Breast epithelium (tissue), 4 donors: ENCODE measurements around the gene BCL7A. TPM values are rescaled to one million over a fixed set of nuclear protein-coding genes. Genes with fewer than 3 reads are reported as not detected.
A peak's percentile ranks its signal among the peaks of the same experiment; 100 is the strongest.

Source experiments
- DNase-seq, 2 donors: peaks; one replicate each; pipeline ENCODE4 v3.0.0-alpha.2; 2019; ENCODE audit warnings: low spot score in 2 of 2
- H3K27ac ChIP-seq, 2 donors: fragments of 200-600 bp; sonication (generic) in 1 of 2; one replicate each; pipeline ENCODE4 v1.5.1; 2016 to 2019; ENCODE audit warnings: mild to moderate bottlenecking in 1 of 2
- H3K27me3 ChIP-seq, 2 donors: fragments of 200-600 bp; sonication (generic) in 1 of 2; one replicate each; pipeline versions ENCODE4 v1.5.1 to v1.6.0; 2017 to 2019; ENCODE audit warnings: control low read depth in 1 of 2, mild to moderate bottlenecking in 1 of 2
- H3K36me3 ChIP-seq: fragments of 200-600 bp; one replicate; pipeline ENCODE4 v1.5.1; 2019
- H3K4me1 ChIP-seq, 2 donors: fragments of 200-600 bp; sonication (generic); one replicate each; pipeline ENCODE4 v1.5.1; 2016 to 2019; ENCODE audit warnings: control low read depth in 1 of 2
- H3K4me3 ChIP-seq, 3 donors: fragments of 200-600 bp; sonication (generic); 1 replicate in 2 of 3; 2 replicates in 1 of 3; pipeline ENCODE4 v1.5.1; 2016 to 2019; ENCODE audit warnings: mild to moderate bottlenecking in 3 of 3, moderate library complexity in 2 of 3
- H3K9me3 ChIP-seq, 2 donors: fragments of 200-600 bp; sonication (generic) in 1 of 2; one replicate each; pipeline ENCODE4 v1.5.1; 2016 to 2019; ENCODE audit warnings: control low read depth in 1 of 2
- CTCF ChIP-seq, 3 donors: fragments of 450-650 bp; IDR thresholded peaks; one replicate each; pipeline ENCODE4 v1.5.1; 2016 to 2017; ENCODE audit warnings: antibody characterized with exemption in 3 of 3, mild to moderate bottlenecking in 3 of 3, moderate library complexity in 3 of 3
- POLR2A ChIP-seq: fragments of 450-650 bp; IDR thresholded peaks from one replicate; pipeline ENCODE4 v1.6.1; 2016; ENCODE audit warnings: antibody characterized with exemption, mild to moderate bottlenecking, moderate library complexity
- POLR2AphosphoS5 ChIP-seq, 3 donors: sonication (generic); formaldehyde crosslinking; IDR thresholded peaks; one replicate each; pipeline ENCODE4 v1.6.1; 2017; ENCODE audit warnings: antibody characterized with exemption in 3 of 3
- intact Hi-C: fragments of 100-400 bp; cut with DNase I; formaldehyde crosslinking; loops from one replicate; pipeline ENCODE4 v1.15.1; 2023; ENCODE audit warnings: low total_unique reads
- total RNA-seq, 3 donors: library from RNA; depleted of rRNA; stranded (reverse); fragments of >200 nt; gene quantifications; one replicate each; pipeline ENCODE4 v1.1.0, GENCODE V29; 2016

Gene BCL7A
- total RNA-seq, 3 donors from 2014 or later = 6.2 to 13.5 (median 8.8) TPM

DNA sequence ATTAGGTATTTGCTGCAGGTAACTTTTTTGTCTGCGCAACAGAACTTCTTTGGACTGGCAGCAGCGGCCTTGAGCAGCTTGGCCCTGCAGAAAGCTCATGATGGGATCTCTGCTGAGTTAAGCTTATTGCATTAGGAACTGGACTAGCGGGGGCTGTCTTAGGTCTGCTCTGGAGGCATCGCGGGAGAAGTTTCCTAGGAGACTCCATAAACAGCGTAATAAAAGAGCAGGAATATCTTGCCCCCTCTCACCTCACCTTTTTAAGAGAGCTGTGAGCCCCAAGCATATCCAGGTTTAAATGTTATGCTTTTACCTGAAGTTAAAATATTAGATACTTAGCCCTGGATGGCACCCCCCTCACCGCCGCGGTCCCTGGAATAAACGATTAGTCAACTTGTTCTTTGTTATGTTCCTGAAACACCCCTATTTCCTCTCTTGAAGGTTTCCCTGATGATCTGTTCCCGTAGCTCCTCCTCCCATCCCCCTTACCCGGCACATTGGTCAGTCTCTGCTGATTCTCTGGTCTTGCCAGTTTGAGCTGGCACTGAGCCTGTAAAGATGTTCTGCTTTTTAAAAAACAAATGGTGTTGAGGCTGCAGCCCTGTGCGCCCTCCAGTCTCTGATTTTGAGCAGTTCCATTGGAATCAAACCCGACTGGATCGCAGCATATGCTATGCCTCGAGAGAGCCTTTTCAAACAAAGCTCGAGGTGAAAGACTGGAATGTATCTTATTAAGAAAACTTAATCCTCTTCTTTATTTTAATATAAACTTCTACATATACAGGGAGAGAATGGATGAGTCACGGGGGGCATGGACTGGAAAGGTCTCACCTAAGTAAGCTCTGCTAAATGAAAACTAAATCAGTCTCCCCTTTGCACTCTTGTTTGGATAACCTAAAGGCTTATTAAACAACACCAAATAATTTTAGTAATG, 58.7 kb downstream of the BCL7A start:
- Histone ChIP-seq H3K36me3 (no peaks in the 10 kb centered on the region), H3K27ac (peak overlapping the region; percentile 79 to 93), H3K27me3 (no peaks in the 10 kb centered on the region), H3K9me3 (no peaks in the 10 kb centered on the region), H3K4me1 (peaks cover 8 to 10% of the 10 kb centered on the region in 2 donors), H3K4me3 (peak overlapping the region; percentile 78 to 93 (median 86))
- no peak for DNase-seq
- intact Hi-C loops = no loop called here
- TF ChIP-seq POLR2A (peak; percentile 20), CTCF (IDR thresholded peaks at IDR 0.05) (no peak), POLR2AphosphoS5 (IDR thresholded peaks at IDR 0.05) (peak in 1 of 3 donors; percentile 25)

GRCh38 chr12:122081083-122081696, 59.5 kb downstream of the BCL7A start:
- Histone ChIP-seq H3K4me1 (peaks cover 8 to 10% of the 10 kb centered on the region in 2 donors), H3K27ac (peak overlapping the region; percentile 76 to 78), H3K27me3 (no peaks in the 10 kb centered on the region), H3K9me3 (no peaks in the 10 kb centered on the region), H3K4me3 (peak overlapping the region; percentile 78 to 93 (median 86)), H3K36me3 (no peaks in the 10 kb centered on the region)
- intact Hi-C loops = no loop called here
- DNase-seq = no peak
- TF ChIP-seq POLR2A = no peak
- peak in 1 of 3 donors; percentile 19 for TF ChIP-seq POLR2AphosphoS5 (IDR thresholded peaks at IDR 0.05)
- no peak for TF ChIP-seq CTCF (IDR thresholded peaks at IDR 0.05)

DNA sequence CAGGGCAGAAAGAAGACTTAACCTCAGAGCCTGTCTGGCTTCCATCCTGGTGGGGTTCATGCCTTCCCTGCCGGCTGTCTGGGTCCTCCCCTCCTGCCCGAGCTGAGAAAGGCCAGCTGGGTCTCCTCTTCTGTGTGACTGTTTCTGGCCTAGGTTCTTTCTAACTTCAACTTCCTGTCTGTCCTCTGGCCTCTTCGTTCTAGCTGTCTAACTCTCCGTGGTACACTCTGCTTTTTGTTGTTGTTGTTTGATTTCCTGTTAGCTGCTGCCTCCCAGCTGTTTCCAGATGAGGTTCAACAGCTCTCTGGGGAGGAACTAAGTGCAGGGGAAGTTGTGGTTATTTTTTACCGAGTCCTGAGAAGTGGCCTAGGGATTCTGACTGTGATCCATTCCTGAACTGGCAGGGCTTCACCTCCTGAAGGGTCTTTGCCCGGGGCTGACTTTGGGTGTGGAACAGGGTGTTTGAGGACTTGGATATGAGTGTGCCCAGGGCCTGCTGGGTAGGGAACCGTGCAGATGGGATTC, 60.1 kb downstream of the BCL7A start:
- Histone ChIP-seq H3K27ac (peak overlapping the region; percentile 76 to 78), H3K4me1 (peaks cover 8 to 10% of the 10 kb centered on the region in 2 donors)

DNA sequence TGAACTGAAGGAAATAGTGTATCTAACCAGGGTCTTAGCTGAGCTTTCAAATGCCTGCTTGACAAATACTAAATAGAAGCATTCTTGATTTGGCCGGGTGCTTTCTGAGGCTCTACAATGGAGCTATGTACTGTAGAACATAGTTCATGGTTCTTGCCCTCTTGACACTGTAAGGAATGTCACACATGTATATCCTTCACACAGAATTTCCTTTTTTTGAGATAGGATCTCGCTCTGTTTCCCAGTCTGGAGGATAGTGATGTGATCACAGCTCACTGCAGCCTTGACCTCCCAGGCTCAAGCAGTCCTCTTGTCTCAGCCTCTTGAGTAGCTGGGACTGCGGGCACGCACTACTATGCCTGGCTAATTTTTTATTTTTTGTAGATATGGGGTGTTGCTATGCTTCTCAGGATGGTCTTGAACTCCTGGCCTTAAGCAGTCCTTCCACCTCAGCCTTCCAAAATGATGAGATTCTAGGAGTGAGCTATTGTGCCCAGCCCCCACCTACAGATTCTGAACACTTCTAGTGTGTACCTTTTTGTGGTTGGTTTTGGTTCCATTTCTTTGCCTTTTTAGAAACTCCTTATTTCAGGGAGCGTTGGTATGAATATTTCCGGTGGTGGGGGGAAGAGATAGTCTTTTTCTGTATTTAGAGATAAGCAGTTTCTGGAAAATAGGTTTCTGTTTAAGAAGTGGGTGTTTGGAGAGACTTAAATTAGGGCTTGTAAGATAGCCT, 61.1 kb downstream of the BCL7A start:
- no peaks in the 10 kb centered on the region for H3K27me3 ChIP-seq
- no peaks in the 10 kb centered on the region for H3K9me3 ChIP-seq
- H3K27ac ChIP-seq = peak overlapping the region in 1 of 2 donors; percentile 76
- TF ChIP-seq POLR2A (no peak), POLR2AphosphoS5 (IDR thresholded peaks at IDR 0.05) (no peak), CTCF (IDR thresholded peaks at IDR 0.05) (no peak)
- H3K36me3 ChIP-seq = no peaks in the 10 kb centered on the region
- intact Hi-C loops = no loop called here
- peak overlapping the region in 1 of 3 donors; percentile 93 for H3K4me3 ChIP-seq
- DNase-seq = no peak
- H3K4me1 ChIP-seq = peaks cover 8 to 16% of the 10 kb centered on the region in 2 donors

More for the DNA sequence above, 60.1 kb downstream of the BCL7A start:
- no peaks in the 10 kb centered on the region for H3K27me3 ChIP-seq
- H3K9me3 ChIP-seq = no peaks in the 10 kb centered on the region
- DNase-seq = no peak
- TF ChIP-seq POLR2A = no peak
- TF ChIP-seq CTCF (IDR thresholded peaks at IDR 0.05) = no peak
- peak overlapping the region; percentile 78 to 93 (median 86) for H3K4me3 ChIP-seq
- no peaks in the 10 kb centered on the region for H3K36me3 ChIP-seq
- intact Hi-C loops = no loop called here
